Prostate gland (tissue), 2 donors: ENCODE data around the gene BCL2L1.
A peak's percentile ranks its signal among the peaks of the same experiment; 100 is the strongest.

Experiments used
- POLR2A ChIP-seq: fragments of 450-650 bp; IDR thresholded peaks from one replicate; pipeline ENCODE4 v1.6.1; 2016; ENCODE audit warnings: antibody characterized with exemption, mild to moderate bottlenecking
- TF ChIP-seq, protein P1 (sequence below), 4 experiments: fragments of 200-600 bp in 2 of 4; fragments of 450-650 bp in 2 of 4; sonication (generic) in 2 of 4; IDR thresholded peaks; 1 replicate in 3 of 4; 2 replicates in 1 of 4; pipeline ENCODE4 v1.5.1; 2016 to 2019; ENCODE audit warnings: antibody characterized with exemption in 4 of 4, mild to moderate bottlenecking in 2 of 4, moderate library complexity in 2 of 4

DNA sequence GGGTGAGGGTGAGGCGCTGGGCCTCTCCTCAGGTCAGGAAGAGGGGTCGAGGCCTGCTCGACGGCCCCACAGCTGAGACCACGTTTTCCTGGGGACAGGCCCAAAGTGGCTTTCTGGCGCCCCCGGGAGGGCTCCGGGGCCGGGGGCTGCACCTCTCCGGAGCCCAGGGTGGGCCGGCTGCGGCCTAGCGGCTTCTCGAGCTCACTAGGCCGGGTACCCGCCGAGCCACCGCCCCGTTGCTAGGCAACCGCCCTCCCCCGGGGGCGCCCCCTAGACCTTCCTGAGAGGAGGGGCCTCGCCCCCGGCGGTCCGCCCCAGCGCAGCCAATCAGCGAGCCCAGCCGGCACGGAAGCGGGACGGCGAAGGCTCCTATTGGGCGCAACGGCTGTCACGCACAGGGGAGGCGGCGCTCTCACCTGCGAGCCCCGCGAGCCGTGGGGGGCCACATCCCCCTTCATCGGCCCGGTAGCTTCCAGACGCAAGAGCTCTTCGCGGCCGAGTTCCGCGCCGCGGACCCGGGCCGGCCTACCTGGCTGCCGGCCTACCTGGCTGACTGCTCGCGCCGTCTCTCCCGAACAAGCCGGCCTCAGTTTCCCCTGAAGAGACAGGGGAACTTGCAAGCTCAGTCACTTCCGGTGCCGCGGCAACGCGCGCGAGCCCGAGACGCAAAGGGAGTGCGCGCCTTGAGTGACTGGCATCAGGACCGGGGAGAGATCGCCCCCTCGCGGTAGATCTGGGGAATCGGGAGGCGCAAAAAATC, 831 bp upstream of the BCL2L1 start:
- TF ChIP-seq, protein P1, sequence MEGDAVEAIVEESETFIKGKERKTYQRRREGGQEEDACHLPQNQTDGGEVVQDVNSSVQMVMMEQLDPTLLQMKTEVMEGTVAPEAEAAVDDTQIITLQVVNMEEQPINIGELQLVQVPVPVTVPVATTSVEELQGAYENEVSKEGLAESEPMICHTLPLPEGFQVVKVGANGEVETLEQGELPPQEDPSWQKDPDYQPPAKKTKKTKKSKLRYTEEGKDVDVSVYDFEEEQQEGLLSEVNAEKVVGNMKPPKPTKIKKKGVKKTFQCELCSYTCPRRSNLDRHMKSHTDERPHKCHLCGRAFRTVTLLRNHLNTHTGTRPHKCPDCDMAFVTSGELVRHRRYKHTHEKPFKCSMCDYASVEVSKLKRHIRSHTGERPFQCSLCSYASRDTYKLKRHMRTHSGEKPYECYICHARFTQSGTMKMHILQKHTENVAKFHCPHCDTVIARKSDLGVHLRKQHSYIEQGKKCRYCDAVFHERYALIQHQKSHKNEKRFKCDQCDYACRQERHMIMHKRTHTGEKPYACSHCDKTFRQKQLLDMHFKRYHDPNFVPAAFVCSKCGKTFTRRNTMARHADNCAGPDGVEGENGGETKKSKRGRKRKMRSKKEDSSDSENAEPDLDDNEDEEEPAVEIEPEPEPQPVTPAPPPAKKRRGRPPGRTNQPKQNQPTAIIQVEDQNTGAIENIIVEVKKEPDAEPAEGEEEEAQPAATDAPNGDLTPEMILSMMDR (IDR thresholded peaks at IDR 0.05): peak; percentile 95 to 100 (median 99)
- peak; percentile 56 for TF ChIP-seq POLR2A
